NCI-H2171 treated with DMSO at 0.1 percent for 48 hours (cell line): ENCODE data around the gene ERRFI1.
A peak's percentile ranks its signal among the peaks of the same experiment; 100 is the strongest.

Experiments used
- DNase-seq: peaks from one replicate; lab custom pipeline; 2025; lab: John Stamatoyannopoulos, UW

The ERRFI1 gene

GRCh38 chr1:8043621-8044020 is 17.5 kb upstream of the ERRFI1 start:
- DNase-seq, result no peak

- no peak for DNase-seq
Observed at GRCh38 chr1:8042134-8042533, 16.0 kb upstream of the ERRFI1 start.

- peak; percentile 44 for DNase-seq
Observed at GRCh38 chr1:8040586-8040985, 14.5 kb upstream of the ERRFI1 start.

GRCh38 chr1:8039071-8039470 is 13.0 kb upstream of the ERRFI1 start:
- DNase-seq, result no peak

- no peak for DNase-seq
Observed at GRCh38 chr1:8035289-8035688, 9.2 kb upstream of the ERRFI1 start.

- no peak for DNase-seq
Observed at GRCh38 chr1:8033322-8033721, 7.2 kb upstream of the ERRFI1 start.

GRCh38 chr1:8032366-8032910 is 6.3 kb upstream of the ERRFI1 start:
- no peak for DNase-seq

- DNase-seq, result peak; percentile 49
Observed at GRCh38 chr1:8031176-8031785, 5.2 kb upstream of the ERRFI1 start.

GRCh38 chr1:8028571-8028910 is 2.4 kb upstream of the ERRFI1 start:
- DNase-seq, result no peak

GRCh38 chr1:8027748-8028570 is 1.9 kb upstream of the ERRFI1 start:
- peak; percentile 42 for DNase-seq

GRCh38 chr1:8026976-8027747 is 1.1 kb upstream of the ERRFI1 start:
- no peak for DNase-seq

GRCh38 chr1:8025671-8026144 is 401 bp downstream of the ERRFI1 start:
- no peak for DNase-seq

- peak; percentile 43 for DNase-seq
Observed at GRCh38 chr1:8025061-8025670, 943 bp downstream of the ERRFI1 start.

- DNase-seq, result no peak
Observed at GRCh38 chr1:8024329-8024728, 1.8 kb downstream of the ERRFI1 start.

- DNase-seq, result no peak
Observed at GRCh38 chr1:8023995-8024313, 2.2 kb downstream of the ERRFI1 start.

GRCh38 chr1:8023287-8023994 is 2.7 kb downstream of the ERRFI1 start:
- no peak for DNase-seq

GRCh38 chr1:8022395-8023286 is 3.5 kb downstream of the ERRFI1 start:
- DNase-seq, result no peak

- no peak for DNase-seq
Observed at GRCh38 chr1:8021676-8022266, 4.3 kb downstream of the ERRFI1 start.

- no peak for DNase-seq
Observed at GRCh38 chr1:8020032-8020431, 6.1 kb downstream of the ERRFI1 start.

- no peak for DNase-seq
Observed at GRCh38 chr1:8019229-8019620, 6.9 kb downstream of the ERRFI1 start.
